H1 (cell line): ENCODE results near the gene KCNIP3. TPM values are rescaled to one million over a fixed set of nuclear protein-coding genes. Genes with fewer than 3 reads are reported as not detected.

ENCODE experiments used
- CTCF ChIA-PET: fragments of 300-600 bp; sonication (Branson Sonifier 250); formaldehyde crosslinking; loops from one replicate; lab custom pipeline; 2021; ENCODE audit not compliant: partially characterized antibody; lab: Charles Lee
- POLR2A ChIA-PET: fragments of 300-600 bp; sonication (Branson Sonifier 250); formaldehyde crosslinking; loops from one replicate; lab custom pipeline; 2021; ENCODE audit warnings: inconsistent platforms; ENCODE audit not compliant: partially characterized antibody; lab: Charles Lee
- DNase-seq, 2 experiments: peaks; one replicate each; pipeline versions ENCODE4 v3.0.0 to v3.0.0-alpha.2; 2010 to 2022; ENCODE audit warnings: low spot score in 2 of 2, low read depth in 1 of 2, mixed read lengths in 1 of 2
- FAIRE-seq: peaks from 2 replicates; lab custom pipeline; 2011; peaks lifted over from hg19 to GRCh38; lab: Jason Lieb, UNC
- H2AFZ ChIP-seq: 2 replicates; pipeline ENCODE4 v1.8.1; 2012; ENCODE audit warnings: low read length, inconsistent platforms
- H2AK5ac ChIP-seq: 2 replicates; pipeline ENCODE4 v1.6.1; 2013; ENCODE audit warnings: low read depth, low read length
- H2BK120ac ChIP-seq: replicated peaks from 2 replicates; pipeline ENCODE3; 2013; ENCODE audit warnings: low read depth, low read length, inconsistent platforms
- H2BK12ac ChIP-seq: 2 replicates; pipeline ENCODE4 v1.6.1; 2013; ENCODE audit warnings: low read depth, low read length
- H2BK15ac ChIP-seq: 2 replicates; pipeline ENCODE4 v1.6.1; 2013; ENCODE audit warnings: low read length
- H2BK20ac ChIP-seq: 2 replicates; pipeline ENCODE4 v1.6.1; 2013; ENCODE audit warnings: low read length
- H2BK5ac ChIP-seq: 2 replicates; pipeline ENCODE4 v1.6.1; 2013; ENCODE audit warnings: low read depth, low read length
- H3K14ac ChIP-seq: 2 replicates; pipeline ENCODE4 v1.6.1; 2013; ENCODE audit warnings: inconsistent platforms; ENCODE audit not compliant: insufficient read length
- H3K18ac ChIP-seq: 2 replicates; pipeline ENCODE4 v1.6.1; 2013; ENCODE audit warnings: low read length; ENCODE audit errors: extremely low read depth
- H3K23ac ChIP-seq: 2 replicates; pipeline ENCODE4 v1.6.1; 2013; ENCODE audit warnings: inconsistent platforms; ENCODE audit not compliant: insufficient read length
- H3K23me2 ChIP-seq: 2 replicates; pipeline ENCODE4 v1.6.1; 2013; ENCODE audit warnings: low read depth, low read length
- H3K27ac ChIP-seq: 2 replicates; pipeline ENCODE4 v1.6.1; 2011; ENCODE audit warnings: low read depth, low read length, inconsistent platforms
- H3K27me3 ChIP-seq, 4 experiments: replicated peaks in 1 of 4; 1 replicate in 1 of 4; 2 replicates in 3 of 4; pipeline versions ENCODE4 v1.6.1 to v1.8.1; 2011 to 2013; ENCODE audit warnings: low read length in 3 of 4, mild to moderate bottlenecking in 3 of 4, inconsistent platforms in 2 of 4, mixed read lengths in 2 of 4, moderate library complexity in 1 of 4; ENCODE audit not compliant: control insufficient read depth in 3 of 4, insufficient read depth in 3 of 4; ENCODE audit errors: extremely low read depth in 1 of 4
- H3K36me3 ChIP-seq, 4 experiments: 2 replicates each; pipeline versions ENCODE4 v1.6.1 to v1.8.1; 2011 to 2013; ENCODE audit warnings: mild to moderate bottlenecking in 4 of 4, low read length in 3 of 4, moderate library complexity in 2 of 4, control low read depth in 1 of 4, inconsistent platforms in 1 of 4; ENCODE audit not compliant: insufficient read depth in 4 of 4, control insufficient read depth in 2 of 4
- H3K4ac ChIP-seq: replicated peaks from 2 replicates; pipeline ENCODE3; 2013; ENCODE audit warnings: low read length, low read depth, mixed read lengths, inconsistent platforms; ENCODE audit not compliant: insufficient read length
- H3K4me1 ChIP-seq, 4 experiments: replicated peaks in 1 of 4; 1 replicate in 1 of 4; 2 replicates in 3 of 4; pipeline versions ENCODE4 v1.6.1 to v1.8.1; 2011 to 2013; ENCODE audit warnings: low read length in 3 of 4, inconsistent platforms in 2 of 4, mixed read lengths in 1 of 4; ENCODE audit not compliant: insufficient read depth in 4 of 4, control insufficient read depth in 3 of 4
- H3K4me2 ChIP-seq, 2 experiments: 2 replicates each; pipeline versions ENCODE4 v1.6.1 to v1.8.1; 2011 to 2013; ENCODE audit warnings: low read depth in 2 of 2, low read length in 2 of 2, control low read depth in 1 of 2, inconsistent platforms in 1 of 2, mild to moderate bottlenecking in 1 of 2; ENCODE audit not compliant: insufficient read depth in 1 of 2
- H3K4me3 ChIP-seq, 4 experiments: fragments of 200-600, 300-600 bp in 1 of 4; sonication (generic), shearing (Covaris generic), sonication (Bioruptor Twin) in 1 of 4; 2 replicates each; pipeline versions ENCODE4 v1.5.1 to v1.8.1; 2011 to 2016; ENCODE audit warnings: low read length in 4 of 4, low read depth in 3 of 4, control low read depth in 2 of 4, inconsistent platforms in 2 of 4, mild to moderate bottlenecking in 2 of 4, mixed read lengths in 1 of 4, moderate library complexity in 1 of 4; ENCODE audit not compliant: insufficient read depth in 2 of 4; ENCODE audit errors: extremely low read depth in 1 of 4
- H3K56ac ChIP-seq: replicated peaks from 2 replicates; pipeline ENCODE3; 2013; ENCODE audit warnings: low read depth, mild to moderate bottlenecking, mixed read lengths, low read length, inconsistent platforms; ENCODE audit not compliant: insufficient read length
- H3K79me1 ChIP-seq: 2 replicates; pipeline ENCODE4 v1.6.1; 2013; ENCODE audit warnings: low read depth, low read length, control low read depth
- H3K79me2 ChIP-seq, 2 experiments: 2 replicates each; pipeline versions ENCODE4 v1.6.1 to v1.8.1; 2012 to 2013; ENCODE audit warnings: low read length in 2 of 2, mild to moderate bottlenecking in 2 of 2, inconsistent platforms in 1 of 2; ENCODE audit not compliant: insufficient read depth in 2 of 2, control insufficient read depth in 1 of 2
- H3K9ac ChIP-seq, 4 experiments: replicated peaks in 1 of 4; 1 replicate in 1 of 4; 2 replicates in 3 of 4; pipeline versions ENCODE4 v1.6.1 to v1.8.1; 2011 to 2013; ENCODE audit warnings: low read depth in 3 of 4, low read length in 3 of 4, control low read depth in 2 of 4, mild to moderate bottlenecking in 2 of 4, moderate library complexity in 2 of 4, inconsistent platforms in 1 of 4; ENCODE audit errors: extremely low read depth in 1 of 4
- H3K9me3 ChIP-seq, 2 experiments: 2 replicates each; pipeline versions ENCODE4 v1.6.1 to v1.8.1; 2012 to 2013; ENCODE audit warnings: mild to moderate bottlenecking in 2 of 2, moderate library complexity in 2 of 2, control low read depth in 1 of 2, inconsistent platforms in 1 of 2, low read depth in 1 of 2, low read length in 1 of 2, mixed read lengths in 1 of 2; ENCODE audit not compliant: insufficient read depth in 2 of 2
- H4K20me1 ChIP-seq, 2 experiments: replicated peaks in 1 of 2; 2 replicates each; pipeline versions ENCODE3 to v1.8.1; 2011 to 2013; ENCODE audit warnings: inconsistent platforms in 2 of 2, low read length in 2 of 2, mild to moderate bottlenecking in 1 of 2; ENCODE audit not compliant: insufficient read depth in 2 of 2, control insufficient read depth in 1 of 2
- H4K5ac ChIP-seq: 2 replicates; pipeline ENCODE4 v1.6.1; 2013; ENCODE audit warnings: low read length, low read depth, mixed read lengths, inconsistent platforms; ENCODE audit not compliant: insufficient read length
- H4K8ac ChIP-seq: 2 replicates; pipeline ENCODE4 v1.8.0; 2013; ENCODE audit warnings: mild to moderate bottlenecking, moderate library complexity, low read length, inconsistent platforms; ENCODE audit not compliant: insufficient read depth; ENCODE audit errors: extremely low read depth
- H4K91ac ChIP-seq: replicated peaks from 2 replicates; pipeline ENCODE3; 2013; ENCODE audit warnings: low read length, mixed read lengths, inconsistent platforms; ENCODE audit not compliant: insufficient read length
- CHD1 ChIP-seq: IDR thresholded peaks from 2 replicates; pipeline ENCODE4 v1.6.1; 2012; ENCODE audit warnings: low read depth, low read length, improper control_type of control experiment
- CREB1 ChIP-seq: IDR thresholded peaks from 2 replicates; pipeline ENCODE4 v1.6.1; 2012; ENCODE audit warnings: inconsistent platforms
- EZH2 ChIP-seq: fragments of 200-600 bp; sonication (generic); IDR thresholded peaks from 2 replicates; pipeline ENCODE4 v1.7.1; 2012; ENCODE audit warnings: low read depth, mild to moderate bottlenecking, moderate library complexity, low read length, inconsistent platforms; ENCODE audit not compliant: severe bottlenecking
- GABPA ChIP-seq: IDR thresholded peaks from 2 replicates; pipeline ENCODE4 v1.6.1; 2011; ENCODE audit warnings: mild to moderate bottlenecking, low read length, moderate library complexity, borderline replicate concordance; ENCODE audit not compliant: insufficient read depth
- SP1 ChIP-seq: IDR thresholded peaks from 2 replicates; pipeline ENCODE4 v1.6.1; 2011; ENCODE audit warnings: low read depth, low read length
- TAF7 ChIP-seq: optimal IDR thresholded peaks from 2 replicates; pipeline ENCODE3; 2011; ENCODE audit warnings: low read depth, mild to moderate bottlenecking, inconsistent platforms, low read length, moderate library complexity, borderline replicate concordance
- WGBS, 2 experiments: shearing (Covaris generic) in 1 of 2; methylation state at CpG; one replicate each; pipeline versions ENCODE4 v1.1.6 to v1.1.7; 2013 to 2015; ENCODE audit warnings: low lambda C conversion rate in 2 of 2, mixed read lengths in 2 of 2, inconsistent platforms in 1 of 2, low coverage in 1 of 2, missing lambda C conversion rate in 1 of 2; ENCODE audit not compliant: insufficient replicate concordance in 2 of 2, insufficient coverage in 1 of 2, insufficient read length in 1 of 2; ENCODE audit errors: extremely low coverage in 1 of 2, missing lambda C conversion rate in 1 of 2; 5-methylcytosine and 5-hydroxymethylcytosine counted together
- polyA plus RNA-seq, 7 experiments: library from polyadenylated mRNA; depleted of rRNA in 3 of 7; stranded (reverse) in 5 of 7; unstranded in 2 of 7; fragments of >200 nt in 5 of 7; fragments of 200-250 nt in 2 of 7; gene quantifications; 1 replicate in 5 of 7; 2 replicates in 1 of 7; 4 replicates in 1 of 7; pipeline versions ENCODE4 v1.2.1 to v1.2.3, GENCODE V29; 2011 to 2013; ENCODE audit warnings: missing spikeins in 2 of 7, mixed read lengths in 2 of 7
- total RNA-seq: library from RNA; stranded (reverse); fragmentation: NEBNext Ultra II Directional; extraction: Animal tissue kit (Norgen Biotek cat#: 25700); gene quantifications from 2 replicates; pipeline ENCODE4 v1.2.1, GENCODE V29; 2021
- TF ChIP-seq, protein P1 (sequence below): IDR thresholded peaks from 2 replicates; pipeline ENCODE4 v1.6.1; 2011; ENCODE audit warnings: low read length, improper control_type of control experiment
- TF ChIP-seq, protein P2 (sequence below), 3 experiments: IDR thresholded peaks; 1 replicate in 2 of 3; 2 replicates in 1 of 3; pipeline versions ENCODE4 v1.5.1 to v1.6.1; 2011; ENCODE audit warnings: low read length in 3 of 3, mild to moderate bottlenecking in 3 of 3, inconsistent platforms in 2 of 3, low read depth in 1 of 3, moderate library complexity in 1 of 3; ENCODE audit not compliant: insufficient read depth in 1 of 3; ENCODE audit errors: control extremely low read depth in 1 of 3

Gene KCNIP3
- total and polyA plus RNA-seq, 2 of the 8 experiments (the other 6 are each of a cell fraction or from before 2014, with no cell fraction given), result 0.33 to 1.9 TPM

DNA sequence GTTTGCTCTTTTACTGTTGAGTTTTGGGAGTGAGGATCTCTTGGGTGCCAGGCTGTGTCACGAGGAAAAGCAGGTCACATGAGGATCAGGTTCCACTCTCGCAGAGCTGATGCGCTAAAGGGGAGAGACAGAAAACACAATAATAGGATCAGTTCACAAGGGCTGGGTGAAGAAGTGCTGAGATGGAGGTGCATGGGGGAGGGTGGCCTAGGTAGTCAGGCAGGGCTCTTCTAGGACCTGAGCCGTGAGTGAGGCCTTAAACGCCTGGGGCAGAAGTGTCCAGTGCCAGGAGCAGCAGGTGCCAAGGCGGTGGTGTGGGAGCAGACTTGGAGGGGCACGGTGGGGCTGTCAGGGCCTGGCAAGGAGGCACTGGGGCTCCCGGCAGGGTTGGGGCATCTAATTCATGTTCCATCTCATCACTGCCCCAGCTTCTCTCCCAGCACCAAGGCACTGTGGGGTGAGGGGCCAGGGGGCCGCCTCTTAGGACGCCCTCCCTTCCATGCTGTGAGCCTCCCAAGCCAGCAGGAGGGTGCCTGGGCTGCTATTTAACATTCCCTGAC is 9.3 kb downstream of the KCNIP3 start:
- no peaks in the 10 kb centered on the region; a peak in 1 of 7 replicates for H3K4me1 ChIP-seq
- H3K14ac ChIP-seq, result no peak overlapping the region
- H2AK5ac ChIP-seq, result no peak overlapping the region
- H2BK20ac ChIP-seq, result no peak overlapping the region
- H3K27me3 ChIP-seq, result no peaks in the 10 kb centered on the region
- H3K27ac ChIP-seq, result no peak overlapping the region
- no peaks in the 10 kb centered on the region for H4K20me1 ChIP-seq
- no peak overlapping the region for H3K4ac ChIP-seq
- H3K79me1 ChIP-seq, result no peaks in the 10 kb centered on the region
- H3K79me2 ChIP-seq, result no peaks in the 10 kb centered on the region
- no peak overlapping the region for H3K18ac ChIP-seq
- H2BK5ac ChIP-seq, result no peak overlapping the region
- no peak overlapping the region for H3K23ac ChIP-seq
- no peak overlapping the region for H2BK15ac ChIP-seq
- no peak overlapping the region for H2BK120ac ChIP-seq
- no peaks in the 10 kb centered on the region; the same call in 1 of the 2 replicates for H3K23me2 ChIP-seq
- ChIA-PET CTCF (interaction anchor here (1.3 kb wide), 1 partner anchor 39 kb away, joined by 3 read pairs; no protein-coding TSS in a partner anchor), POLR2A (no interaction called here)
- peaks cover 57 to 97% of the 10 kb centered on the region in 2 experiments for H3K9me3 ChIP-seq
- no peak overlapping the region for H2AFZ ChIP-seq
- no peak overlapping the region for H4K5ac ChIP-seq
- H3K4me3 ChIP-seq, result no peak overlapping the region
- H4K8ac ChIP-seq, result no peak overlapping the region
- no peaks in the 10 kb centered on the region for H3K36me3 ChIP-seq
- no peak overlapping the region for H4K91ac ChIP-seq
- H3K4me2 ChIP-seq, result no peak overlapping the region
- no peak overlapping the region for H3K9ac ChIP-seq
- FAIRE-seq (no peak), DNase-seq (no peak)
- WGBS, 2 experiments, result 82% methylated on average over 10 of the region's 10 CpGs; no CpG with 5 or more reads in 1 of the 2 experiments
- no peak overlapping the region for H2BK12ac ChIP-seq
- no peak overlapping the region for H3K56ac ChIP-seq
- TF ChIP-seq CREB1, result no peak
- TF ChIP-seq, protein P1, sequence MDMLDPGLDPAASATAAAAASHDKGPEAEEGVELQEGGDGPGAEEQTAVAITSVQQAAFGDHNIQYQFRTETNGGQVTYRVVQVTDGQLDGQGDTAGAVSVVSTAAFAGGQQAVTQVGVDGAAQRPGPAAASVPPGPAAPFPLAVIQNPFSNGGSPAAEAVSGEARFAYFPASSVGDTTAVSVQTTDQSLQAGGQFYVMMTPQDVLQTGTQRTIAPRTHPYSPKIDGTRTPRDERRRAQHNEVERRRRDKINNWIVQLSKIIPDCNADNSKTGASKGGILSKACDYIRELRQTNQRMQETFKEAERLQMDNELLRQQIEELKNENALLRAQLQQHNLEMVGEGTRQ, result no peak
- TF ChIP-seq, protein P2, sequence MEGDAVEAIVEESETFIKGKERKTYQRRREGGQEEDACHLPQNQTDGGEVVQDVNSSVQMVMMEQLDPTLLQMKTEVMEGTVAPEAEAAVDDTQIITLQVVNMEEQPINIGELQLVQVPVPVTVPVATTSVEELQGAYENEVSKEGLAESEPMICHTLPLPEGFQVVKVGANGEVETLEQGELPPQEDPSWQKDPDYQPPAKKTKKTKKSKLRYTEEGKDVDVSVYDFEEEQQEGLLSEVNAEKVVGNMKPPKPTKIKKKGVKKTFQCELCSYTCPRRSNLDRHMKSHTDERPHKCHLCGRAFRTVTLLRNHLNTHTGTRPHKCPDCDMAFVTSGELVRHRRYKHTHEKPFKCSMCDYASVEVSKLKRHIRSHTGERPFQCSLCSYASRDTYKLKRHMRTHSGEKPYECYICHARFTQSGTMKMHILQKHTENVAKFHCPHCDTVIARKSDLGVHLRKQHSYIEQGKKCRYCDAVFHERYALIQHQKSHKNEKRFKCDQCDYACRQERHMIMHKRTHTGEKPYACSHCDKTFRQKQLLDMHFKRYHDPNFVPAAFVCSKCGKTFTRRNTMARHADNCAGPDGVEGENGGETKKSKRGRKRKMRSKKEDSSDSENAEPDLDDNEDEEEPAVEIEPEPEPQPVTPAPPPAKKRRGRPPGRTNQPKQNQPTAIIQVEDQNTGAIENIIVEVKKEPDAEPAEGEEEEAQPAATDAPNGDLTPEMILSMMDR (IDR thresholded peaks at IDR 0.05; ENCODE audit: control extremely low read depth in 1 of 3, insufficient read depth in 1 of 3, low read depth in 1 of 3, low read length in 3 of 3), result no peak
- TF ChIP-seq EZH2, result no peak
- no peak for TF ChIP-seq GABPA
- TF ChIP-seq SP1, result no peak
- TF ChIP-seq CHD1, result no peak
- no peak for TF ChIP-seq TAF7
